ENCODE data around the gene SLC22A24.
"Not testable (repeated sequence)": the region's sequence is repeated elsewhere in the genome, so short reads cannot be mapped to it uniquely, and the experiment has no call there.

The SLC22A24 gene
- total RNA-seq: 0 reads per million in 3 experiments

- no peak for DNase-seq
Observed at GRCh38 chr11:63144121-63144520, at the start of gene SLC22A24. Gene SLC22A24 (minus strand): TSS chr11:63144221. CDS start chr11:63143779, 442 bp downstream.

- no peak for DNase-seq
Observed at GRCh38 chr11:63180536-63180935, 36.5 kb upstream of the SLC22A24 start.

- DNase-seq: no peak
Observed at GRCh38 chr11:63179432-63180041, 35.5 kb upstream of the SLC22A24 start.

- DNase-seq: no peak
Observed at GRCh38 chr11:63177872-63178271, 33.9 kb upstream of the SLC22A24 start.

GRCh38 chr11:63165706-63166310 is 21.8 kb upstream of the SLC22A24 start:
- DNase-seq: no peak

- DNase-seq: no peak
Observed at GRCh38 chr11:63155794-63156193, 11.8 kb upstream of the SLC22A24 start.

GRCh38 chr11:63146581-63146980 is 2.6 kb upstream of the SLC22A24 start:
- no peak for DNase-seq

- DNase-seq: no peak
Observed at GRCh38 chr11:63142459-63142858, 1.6 kb downstream of the SLC22A24 start.

- DNase-seq: no peak
Observed at GRCh38 chr11:63132985-63133775, 10.8 kb downstream of the SLC22A24 start.

GRCh38 chr11:63099555-63099954 is 44.5 kb downstream of the SLC22A24 start:
- DNase-seq: no peak

- DNase-seq: no peak
Observed at GRCh38 chr11:63080682-63081081, 63.3 kb downstream of the SLC22A24 start.

GRCh38 chr11:63046203-63046602 is 97.8 kb downstream of the SLC22A24 start:
- not testable (repeated sequence) for DNase-seq

- DNase-seq: no peak
Observed at GRCh38 chr11:63042596-63042995, 101.4 kb downstream of the SLC22A24 start.

- no peak for DNase-seq
Observed at GRCh38 chr11:63032457-63032856, 111.6 kb downstream of the SLC22A24 start.

Measured in central memory CD4-positive, alpha-beta T cell (primary cell).